HL-60/S4 treated with phorbol 12-myristate 13-acetate at 8.2 ng/mL for 4 days and 3 days (cell line): ENCODE data around the gene TRIM52.
"Not testable (repeated sequence)": the region's sequence is repeated elsewhere in the genome, so short reads cannot be mapped to it uniquely, and the experiment has no call there.

Source experiments
- in situ Hi-C: fragments of 300-500 bp; cut with MboI; formaldehyde crosslinking; loops from 2 replicates; pipeline ENCODE4 v1.15.0; 2022; ENCODE audit warnings: low sequenced_read_pairs

Gene TRIM52

GRCh38 chr5:181215997-181216989 is 44.6 kb downstream of the TRIM52 start:
- in situ Hi-C loops, result no loop called here

GRCh38 chr5:181214249-181214648 is 46.7 kb downstream of the TRIM52 start:
- in situ Hi-C loops, result not testable (repeated sequence)

GRCh38 chr5:181212934-181213333 is 48.0 kb downstream of the TRIM52 start:
- in situ Hi-C loops, result no loop called here

GRCh38 chr5:181212080-181212479 is 48.9 kb downstream of the TRIM52 start:
- in situ Hi-C loops, result no loop called here

GRCh38 chr5:181211208-181211607 is 49.7 kb downstream of the TRIM52 start:
- in situ Hi-C loops, result no loop called here

GRCh38 chr5:181210698-181211097 is 50.2 kb downstream of the TRIM52 start:
- in situ Hi-C loops, result not testable (repeated sequence)

GRCh38 chr5:181210148-181210547 is 50.8 kb downstream of the TRIM52 start:
- in situ Hi-C loops, result not testable (repeated sequence)

- in situ Hi-C loops, result not testable (repeated sequence)
Observed at GRCh38 chr5:181209006-181209405, 51.9 kb downstream of the TRIM52 start.

- in situ Hi-C loops, result no loop called here
Observed at GRCh38 chr5:181207960-181208253, 53.0 kb downstream of the TRIM52 start.

- in situ Hi-C loops, result no loop called here
Observed at GRCh38 chr5:181207214-181207959, 53.6 kb downstream of the TRIM52 start.

GRCh38 chr5:181205761-181206649 is 54.9 kb downstream of the TRIM52 start:
- in situ Hi-C loops, result no loop called here
